RPMI8226 (cell line): ENCODE results near the gene WDR62.

Source experiments
- DNase-seq: peaks from one replicate; pipeline ENCODE4 v3.0.0-alpha.2; 2015

The WDR62 gene

DNA sequence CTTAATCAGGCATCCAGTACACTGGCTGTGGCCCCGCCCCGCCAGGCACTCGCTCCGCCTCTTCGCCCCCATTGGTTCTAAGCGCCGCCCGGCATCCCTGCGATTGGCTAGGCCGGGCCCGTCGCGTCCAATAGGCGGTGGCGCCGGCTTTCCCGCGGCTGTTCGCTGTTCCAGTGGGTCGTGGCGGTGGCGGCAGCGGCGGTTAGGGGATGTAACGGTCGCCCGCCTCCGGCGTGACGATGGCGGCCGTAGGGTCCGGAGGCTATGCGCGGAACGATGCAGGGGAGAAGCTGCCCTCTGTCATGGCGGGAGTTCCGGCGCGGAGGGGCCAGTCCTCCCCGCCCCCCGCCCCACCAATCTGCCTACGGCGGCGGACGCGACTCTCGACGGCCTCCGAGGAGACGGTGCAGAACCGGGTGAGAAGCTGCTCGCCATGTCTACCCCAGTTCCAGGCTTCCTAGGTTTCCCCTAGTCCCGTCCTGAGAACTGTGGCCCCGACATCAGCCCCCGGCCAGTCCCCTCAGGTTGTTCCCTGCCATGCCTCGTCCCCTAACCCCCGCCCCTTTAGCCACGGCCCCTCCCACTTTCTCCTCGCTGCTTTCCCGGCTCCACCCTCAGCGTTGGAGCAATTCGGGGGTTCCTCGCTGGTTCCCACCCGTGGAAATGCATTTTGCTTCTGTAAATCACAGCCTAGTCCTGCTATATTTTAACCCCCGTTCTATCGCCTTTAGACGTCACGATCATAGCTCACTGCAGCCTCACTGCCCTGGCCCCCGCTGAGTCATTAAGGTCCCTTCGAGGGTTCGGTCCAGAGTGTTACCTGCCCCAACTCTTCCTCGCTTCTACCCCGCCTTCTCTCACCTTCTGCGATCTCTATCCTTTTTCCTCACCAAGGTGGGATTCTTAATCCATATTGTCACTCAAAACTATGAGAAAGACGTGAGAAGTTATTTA is at the start of gene WDR62:
WDR62 (plus strand) TSS at position 165 of the 954 bp plus-strand sequence; CDS start at position 240, 75 bp downstream.
- peak; percentile 92 for DNase-seq

DNA sequence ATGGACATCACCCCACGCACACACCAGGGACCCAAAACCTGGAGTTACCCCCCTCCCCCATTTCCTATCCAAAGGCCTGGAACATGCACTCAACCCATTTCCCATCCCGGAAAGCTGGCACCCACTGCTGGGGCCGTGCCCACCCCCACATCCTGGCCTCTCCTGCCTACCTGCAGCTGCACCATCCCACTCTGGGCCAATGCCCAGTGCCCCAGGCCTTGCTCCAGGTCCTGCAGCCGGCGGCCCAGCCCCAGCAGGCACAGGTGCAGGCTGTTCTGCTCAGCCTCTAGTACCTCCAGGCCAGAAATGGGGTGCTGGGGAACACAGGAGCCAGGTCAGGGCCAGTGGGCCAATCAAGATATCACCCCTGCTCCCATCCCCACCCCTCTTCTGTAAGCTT is 47.7 kb upstream of the WDR62 start:
- no peak for DNase-seq

DNA sequence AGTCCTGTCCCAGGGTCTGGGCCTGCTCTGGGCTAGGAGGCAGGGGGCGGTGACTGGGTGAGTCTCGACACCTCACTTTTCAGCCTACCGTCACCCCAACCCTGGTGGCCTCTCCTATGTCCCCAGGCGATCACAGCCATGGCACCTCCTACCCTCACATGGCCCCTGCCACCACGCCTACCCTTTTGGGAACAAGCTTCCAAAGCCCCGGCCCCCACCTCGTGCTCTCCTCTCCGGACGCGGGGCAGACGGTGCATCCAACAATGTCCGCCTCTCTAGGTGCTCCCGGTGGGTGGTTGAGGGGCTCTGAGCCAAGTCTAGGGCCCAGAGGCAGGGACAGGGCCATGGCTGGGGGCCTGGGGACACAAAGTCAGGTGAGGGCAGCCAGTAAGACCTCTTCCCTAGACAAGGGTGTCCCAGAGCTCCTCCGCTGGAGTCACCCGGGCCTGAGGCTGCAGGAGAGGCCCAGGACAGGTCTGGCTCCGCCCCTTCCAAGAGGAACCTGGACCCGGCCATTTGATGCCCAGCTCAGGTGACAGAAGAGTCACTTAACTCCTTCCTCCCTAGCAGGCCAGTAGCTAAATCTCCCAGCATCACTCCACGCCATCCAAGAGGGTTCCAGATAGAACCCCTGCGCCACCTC is 46.2 kb upstream of the WDR62 start, which contains the start of gene SYNE4:
SYNE4 (minus strand) TSS at position 478 of the 643 bp plus-strand sequence; CDS start at position 346, 132 bp downstream.
- DNase-seq, result no peak

DNA sequence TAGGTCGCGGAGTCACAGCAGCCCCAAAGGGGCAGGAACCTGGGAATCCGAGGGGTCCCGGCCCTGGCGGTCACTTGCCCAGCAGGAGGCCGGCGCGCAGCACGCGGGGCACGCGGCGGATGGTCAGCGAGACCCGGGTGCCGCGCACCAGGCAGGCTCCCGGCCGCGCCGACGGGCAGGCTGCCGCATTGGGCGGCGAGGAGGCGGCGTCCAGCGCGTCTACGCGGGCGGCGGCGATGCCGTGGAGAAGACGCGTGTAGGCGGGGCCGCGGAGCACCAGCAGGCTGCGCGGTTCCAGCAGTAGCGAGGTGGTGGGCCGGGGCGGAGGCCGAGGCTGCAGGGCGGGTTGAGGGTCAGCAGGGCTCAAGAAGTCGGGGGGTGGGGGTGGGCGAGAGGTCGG is 45.5 kb upstream of the WDR62 start:
- peak; percentile 63 for DNase-seq

DNA sequence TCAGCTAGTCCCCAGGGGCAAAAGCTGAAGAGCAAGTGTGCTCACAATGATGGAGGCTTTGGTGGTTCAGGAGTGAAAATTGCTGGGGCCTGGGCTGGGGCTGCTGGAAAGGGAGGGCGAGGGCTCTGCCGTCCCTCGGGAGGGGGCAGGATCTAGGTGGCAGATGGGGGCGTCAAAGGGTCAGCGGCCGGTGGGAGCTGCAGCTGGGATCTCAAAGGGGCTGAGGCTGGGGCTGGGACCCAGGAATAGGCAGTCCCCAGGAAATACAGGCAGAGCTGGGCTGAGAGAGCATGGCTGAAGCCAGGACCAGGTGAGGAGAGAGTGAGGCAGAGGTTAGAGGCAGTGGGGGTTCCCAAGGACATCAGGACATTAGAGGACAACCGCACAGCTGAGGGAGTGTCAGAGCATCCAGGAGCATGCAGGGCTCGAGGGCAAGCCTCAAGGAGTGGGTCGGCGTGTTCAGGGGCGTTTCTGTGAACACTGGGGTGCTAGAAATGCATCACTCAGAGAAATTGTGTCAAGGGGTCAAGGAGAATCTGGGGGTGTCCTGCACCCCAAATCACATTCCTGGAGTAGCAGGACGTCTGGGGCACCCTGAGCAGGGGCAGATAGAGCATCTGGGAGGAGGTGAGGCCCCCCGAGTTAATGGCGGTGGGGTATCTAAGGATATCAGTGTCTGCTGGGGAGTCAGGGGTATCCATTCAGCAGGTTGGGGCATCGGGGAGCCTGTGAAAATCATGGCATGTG is 44.9 kb upstream of the WDR62 start:
- DNase-seq, result no peak

DNA sequence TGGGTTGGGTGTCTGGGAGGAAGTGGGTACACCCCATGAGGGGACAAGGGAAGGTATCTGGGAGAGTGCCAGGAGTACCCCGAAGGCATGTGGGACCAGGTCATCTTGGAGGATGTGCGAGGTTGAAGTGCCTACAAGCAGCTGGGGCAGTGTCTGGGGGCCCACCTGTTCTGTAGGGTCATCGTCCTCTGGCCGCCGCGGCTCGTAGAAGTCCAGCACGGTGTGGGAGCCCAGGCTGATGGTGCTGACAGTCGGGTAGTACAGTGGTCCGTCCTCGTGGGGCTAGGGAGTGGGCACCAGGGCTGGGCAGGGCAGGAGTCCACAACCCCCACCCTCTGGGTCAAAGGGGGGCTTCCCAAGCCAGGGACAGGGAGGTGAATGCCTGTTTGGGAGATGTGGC is 44.3 kb upstream of the WDR62 start:
- DNase-seq, result no peak

DNA sequence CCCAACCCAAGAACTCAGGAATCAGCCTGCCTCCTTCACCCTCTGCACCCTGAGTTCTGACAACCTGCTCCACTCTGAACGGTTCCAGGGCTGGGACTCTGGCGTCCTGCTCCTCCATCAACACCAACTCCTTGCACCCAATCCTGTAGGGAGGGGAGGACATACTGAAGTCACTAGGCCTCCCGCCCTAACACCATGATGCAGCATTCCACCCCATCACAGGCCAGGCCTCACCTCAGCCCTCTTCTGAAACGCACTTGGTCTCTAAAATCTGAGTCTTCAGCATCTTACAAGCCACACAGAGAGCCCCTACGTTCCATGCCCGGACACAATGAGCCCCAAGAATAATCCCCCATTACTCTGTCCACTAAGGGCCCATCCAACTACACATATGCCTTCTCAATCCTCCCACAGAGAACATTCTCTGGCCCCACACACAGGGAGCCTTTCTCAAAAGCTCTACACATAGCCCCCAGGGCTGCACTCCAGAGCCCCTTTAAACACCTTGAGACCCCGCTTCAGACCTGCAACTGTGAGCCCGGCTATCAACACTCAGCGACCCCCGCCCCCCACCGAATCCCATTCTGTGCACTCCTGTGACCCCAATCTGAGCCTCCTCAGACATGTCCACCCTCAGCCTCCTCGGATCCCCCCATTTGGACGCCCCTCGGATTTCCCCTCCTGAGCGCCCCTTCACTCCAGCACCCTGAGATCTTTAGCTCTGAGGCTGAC is 41.3 kb upstream of the WDR62 start:
- DNase-seq, result no peak

DNA sequence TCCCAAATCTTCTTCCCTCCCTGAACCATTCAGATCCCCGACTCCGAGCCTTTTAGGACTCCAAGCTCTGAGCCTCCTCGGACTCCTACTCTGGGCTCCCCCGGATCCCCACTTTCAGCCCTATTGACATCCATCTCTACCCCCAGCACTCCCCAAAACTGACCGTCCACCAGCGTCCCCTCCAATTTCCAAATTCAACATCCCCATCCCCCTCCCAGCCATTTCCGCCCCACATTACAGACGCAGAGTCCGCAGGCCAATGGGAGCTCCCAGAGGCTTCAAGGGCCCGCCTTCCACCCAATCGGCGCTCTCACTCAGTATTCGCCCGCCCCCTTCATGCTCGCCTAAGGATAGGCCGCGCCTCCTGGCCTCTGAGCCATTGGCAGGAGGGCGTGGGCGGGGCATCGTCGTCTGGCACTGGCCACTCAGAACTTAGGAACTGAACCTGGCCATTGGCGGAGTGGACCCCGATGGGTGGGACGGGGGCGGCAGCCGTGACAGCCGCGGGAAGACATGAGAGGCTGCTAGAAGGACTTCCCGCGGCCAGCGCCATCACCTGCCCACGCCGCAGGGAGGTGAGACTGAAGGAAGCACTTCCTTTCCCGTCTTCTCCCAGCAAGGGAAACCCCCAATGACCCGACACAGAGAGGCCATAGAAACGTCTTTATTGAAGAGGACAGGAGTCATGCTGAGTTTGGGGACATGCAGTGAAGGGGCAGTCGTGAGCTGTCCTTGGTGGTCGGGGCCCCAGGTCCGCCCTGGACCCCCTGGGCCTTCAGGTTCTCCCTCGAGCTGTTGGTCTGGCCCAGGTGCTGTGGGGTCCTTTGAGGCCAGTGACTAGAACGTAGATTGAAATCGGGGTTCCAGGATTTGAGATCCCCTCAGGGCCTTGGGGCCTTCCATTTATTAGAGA is 40.4 kb upstream of the WDR62 start, which contains the start of gene ALKBH6:
ALKBH6 (minus strand) TSS at position 202 of the 913 bp plus-strand sequence. CDS start 816 bp downstream, outside the sequence.
- DNase-seq, result peak; percentile 97

DNA sequence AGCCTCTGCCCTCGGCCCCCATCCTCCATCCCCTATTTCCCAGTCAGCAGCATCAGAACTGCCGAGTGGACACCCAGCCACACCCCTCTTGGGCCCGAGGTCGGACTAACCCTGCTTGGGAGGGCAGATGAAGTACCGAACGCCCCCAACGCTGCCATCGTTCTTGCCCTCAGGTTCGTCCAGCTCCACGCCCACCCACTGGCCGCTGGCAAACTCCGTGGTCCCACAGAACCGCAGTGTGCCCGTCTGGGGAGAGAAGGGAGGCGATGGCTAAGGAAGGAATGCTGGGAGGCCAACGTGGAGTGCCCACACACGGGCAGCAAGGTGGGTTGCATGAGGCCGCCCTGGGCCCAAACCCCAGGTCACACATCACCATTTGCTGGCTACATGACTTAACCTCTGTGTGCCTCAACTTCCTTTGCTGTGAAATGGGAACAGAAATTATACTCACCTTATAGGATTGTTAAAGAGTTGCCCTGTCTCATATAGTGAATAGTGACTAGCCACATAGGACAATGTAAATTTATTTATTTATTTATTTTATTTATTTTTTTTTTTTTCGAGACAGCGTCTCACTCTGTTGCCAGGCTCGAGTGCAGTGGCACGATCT is 35.5 kb upstream of the WDR62 start:
- DNase-seq, result no peak

DNA sequence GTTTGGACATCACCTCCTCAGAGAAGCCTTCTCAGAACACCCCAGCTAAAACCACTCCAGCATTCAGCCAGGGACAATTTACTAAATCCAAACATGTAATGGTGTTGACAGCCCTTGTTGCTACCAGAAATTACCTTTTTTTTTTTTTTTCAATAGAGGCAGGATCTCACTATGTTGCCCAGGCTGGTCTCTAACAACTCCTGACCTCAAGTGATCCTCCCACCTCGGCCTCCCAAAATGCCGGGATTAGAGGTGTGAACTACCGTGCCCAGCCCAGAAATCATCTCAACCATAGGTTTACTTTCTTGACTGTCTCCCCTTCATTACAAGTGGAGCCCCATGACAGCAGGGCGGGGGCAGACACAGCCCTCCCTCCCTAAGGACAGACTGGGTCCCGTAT is 31.3 kb upstream of the WDR62 start:
- DNase-seq, result no peak

DNA sequence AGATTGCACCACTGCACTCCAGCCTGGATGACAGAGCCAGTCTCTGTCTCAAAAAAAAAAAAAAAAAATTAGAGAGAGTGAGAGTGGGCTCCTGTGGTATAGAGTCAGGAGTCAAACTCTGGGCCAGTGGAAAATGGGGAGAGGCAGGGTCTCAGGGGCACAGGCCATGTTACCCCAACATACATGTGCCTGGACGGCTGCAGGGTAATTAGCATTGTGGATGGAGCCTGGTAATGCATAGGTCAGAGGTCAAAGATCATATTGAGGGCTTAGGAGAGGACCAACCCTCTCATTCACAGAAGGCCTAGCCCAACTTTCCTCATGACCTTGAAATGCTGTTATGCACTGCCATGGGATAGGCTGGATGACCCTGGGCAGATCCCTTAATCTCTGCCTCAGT is 29.2 kb upstream of the WDR62 start:
- DNase-seq, result no peak

DNA sequence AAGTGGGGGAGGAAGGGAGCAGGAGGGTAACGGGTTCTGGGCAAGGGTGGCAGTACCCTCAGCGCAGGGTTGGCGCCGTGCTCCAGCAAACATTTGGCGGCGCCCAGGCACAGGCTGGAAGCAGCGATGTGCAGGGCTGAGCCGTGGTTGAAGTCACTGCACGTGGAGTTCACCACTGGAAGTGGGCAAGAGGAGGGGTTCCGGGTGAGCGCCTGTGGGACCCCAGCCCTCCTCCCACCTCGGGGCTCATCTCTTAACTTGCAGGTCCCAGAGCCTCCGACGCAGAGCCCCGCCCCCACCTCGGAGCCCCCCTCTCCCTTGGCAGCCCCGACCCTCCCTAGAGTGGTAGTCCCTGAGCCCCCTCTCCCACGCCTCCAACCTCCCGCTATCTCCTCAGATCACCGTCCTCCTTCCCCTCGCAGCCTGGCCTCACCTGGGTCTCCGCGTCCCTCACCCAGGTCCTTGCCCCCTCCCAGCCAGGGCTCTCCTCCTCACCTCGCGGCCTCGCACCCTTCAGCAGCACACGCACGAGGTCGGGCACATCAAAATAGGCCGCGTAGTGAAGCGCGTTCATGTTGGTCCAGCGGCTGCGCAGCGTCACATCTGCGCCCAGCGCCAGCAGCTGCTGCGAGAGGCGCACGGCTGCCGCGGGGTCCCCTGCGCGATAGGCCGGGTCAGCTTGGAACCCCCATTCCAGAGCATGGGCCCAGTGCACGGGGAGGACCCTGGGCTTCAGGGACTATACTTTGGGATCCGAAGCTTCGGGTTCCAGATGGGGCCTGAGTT is 28.4 kb upstream of the WDR62 start:
- DNase-seq, result no peak

DNA sequence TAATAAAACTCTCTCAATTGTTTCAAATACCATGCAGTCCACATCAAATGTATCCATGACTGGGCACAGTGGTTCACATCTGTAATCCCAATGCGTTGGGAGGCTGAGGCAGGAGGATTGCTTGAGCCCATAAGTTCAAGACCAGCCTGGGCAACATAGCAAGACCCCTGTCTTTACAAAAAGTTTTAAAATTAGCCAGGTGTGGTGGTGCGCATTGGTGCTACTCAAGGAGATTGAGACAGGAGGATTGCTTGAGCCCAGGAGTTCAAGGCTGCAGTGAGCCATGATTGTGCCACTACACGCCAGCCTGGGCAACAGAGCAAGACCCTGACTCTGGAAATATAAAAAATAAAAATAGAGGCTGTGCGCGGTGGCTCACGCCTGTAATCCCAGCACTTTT is 27.0 kb upstream of the WDR62 start:
- DNase-seq, result no peak

DNA sequence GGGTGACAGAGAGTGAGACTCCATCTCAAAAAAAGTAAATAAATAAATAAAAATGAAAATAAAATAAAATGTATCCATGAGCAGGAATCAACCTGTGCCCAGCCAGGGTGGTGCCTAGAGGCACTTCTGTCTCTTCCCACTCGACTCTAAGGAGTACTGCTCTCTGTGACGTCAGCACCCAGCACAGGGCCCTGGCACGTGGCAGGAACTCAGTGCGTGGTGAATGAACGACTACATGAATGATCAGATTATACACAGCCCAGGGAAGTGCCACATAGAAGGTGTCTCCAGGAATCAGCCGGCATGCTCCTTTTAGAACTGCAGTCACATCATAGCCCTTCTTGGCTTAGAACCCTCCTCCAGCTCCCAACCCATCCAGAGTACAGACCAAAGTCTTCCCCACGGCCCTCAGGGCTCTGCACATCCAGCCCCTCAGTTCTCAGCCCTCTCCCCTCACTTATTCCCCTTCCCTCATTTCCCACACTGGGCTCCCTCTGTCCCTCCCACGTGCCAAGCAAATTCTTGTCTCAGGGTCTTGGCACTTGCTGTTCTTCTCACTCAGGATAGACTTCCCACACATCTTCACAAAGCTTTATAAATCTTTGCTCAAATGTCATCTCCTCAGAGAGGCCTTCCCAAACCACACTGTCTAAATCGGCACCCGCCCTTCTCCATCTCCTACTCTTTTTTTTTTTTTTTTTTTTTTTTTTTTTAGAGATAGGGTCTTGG is 26.2 kb upstream of the WDR62 start:
- DNase-seq, result no peak

DNA sequence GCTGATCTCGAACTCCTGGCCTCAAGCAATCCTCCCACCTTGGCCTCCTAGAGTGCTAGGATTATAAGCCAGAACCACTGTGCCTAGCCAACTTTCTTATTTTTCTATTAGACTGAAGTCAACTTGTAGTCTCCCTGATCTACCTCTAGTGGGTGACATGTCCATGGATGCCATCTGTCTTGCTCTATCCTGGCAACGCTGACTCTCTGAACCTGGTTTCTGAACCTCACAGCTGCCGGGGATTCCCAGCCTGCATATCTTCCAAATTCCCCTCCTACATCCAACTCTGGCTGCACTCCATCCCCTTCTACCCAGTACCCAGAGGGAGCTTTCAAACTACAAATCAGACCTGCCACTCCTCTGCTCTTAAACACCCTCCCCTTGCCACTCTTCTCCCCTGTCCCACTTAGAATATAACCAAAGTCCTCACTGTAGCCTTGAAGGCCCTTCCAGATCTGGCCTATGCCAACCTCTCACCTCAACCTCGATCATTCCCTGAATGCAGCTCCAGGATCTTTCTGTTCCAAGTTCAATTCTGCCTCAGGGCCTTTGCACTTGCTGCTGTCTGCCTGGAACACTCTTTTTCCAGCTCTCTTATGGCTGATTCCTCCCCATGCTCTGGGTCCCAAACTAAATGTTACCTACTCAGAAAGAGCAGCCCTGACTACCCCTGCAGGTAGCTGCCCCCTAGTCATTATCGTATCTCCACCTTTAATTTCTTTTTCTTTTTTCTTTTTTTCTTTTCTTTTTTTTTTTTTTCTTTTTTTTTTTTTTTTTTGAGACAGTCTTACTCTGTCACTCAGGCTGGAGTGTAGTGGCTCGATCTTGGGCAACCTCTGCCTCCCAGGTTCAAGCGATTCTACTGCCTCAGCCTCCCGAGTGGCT is 24.2 kb upstream of the WDR62 start:
- DNase-seq, result peak; percentile 4

DNA sequence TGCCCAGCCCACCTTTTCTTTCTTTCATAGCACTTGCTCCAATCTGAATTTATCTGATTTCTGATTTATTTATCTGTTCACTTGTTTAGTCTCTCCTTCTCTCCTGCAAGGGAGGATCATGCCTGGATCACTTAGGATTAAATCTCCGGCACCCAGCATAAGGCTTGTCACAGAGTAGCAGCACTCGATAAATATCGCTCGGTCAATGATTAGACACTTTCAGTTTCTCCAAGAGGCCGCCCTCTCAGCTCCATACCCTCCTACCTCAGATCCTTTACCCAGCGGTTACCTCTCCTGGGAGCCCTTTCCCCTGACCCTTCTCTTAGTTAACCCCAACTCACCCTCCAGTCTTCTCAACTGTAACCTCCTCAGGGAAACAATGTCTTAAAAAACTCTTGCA is 23.4 kb upstream of the WDR62 start:
- no peak for DNase-seq

DNA sequence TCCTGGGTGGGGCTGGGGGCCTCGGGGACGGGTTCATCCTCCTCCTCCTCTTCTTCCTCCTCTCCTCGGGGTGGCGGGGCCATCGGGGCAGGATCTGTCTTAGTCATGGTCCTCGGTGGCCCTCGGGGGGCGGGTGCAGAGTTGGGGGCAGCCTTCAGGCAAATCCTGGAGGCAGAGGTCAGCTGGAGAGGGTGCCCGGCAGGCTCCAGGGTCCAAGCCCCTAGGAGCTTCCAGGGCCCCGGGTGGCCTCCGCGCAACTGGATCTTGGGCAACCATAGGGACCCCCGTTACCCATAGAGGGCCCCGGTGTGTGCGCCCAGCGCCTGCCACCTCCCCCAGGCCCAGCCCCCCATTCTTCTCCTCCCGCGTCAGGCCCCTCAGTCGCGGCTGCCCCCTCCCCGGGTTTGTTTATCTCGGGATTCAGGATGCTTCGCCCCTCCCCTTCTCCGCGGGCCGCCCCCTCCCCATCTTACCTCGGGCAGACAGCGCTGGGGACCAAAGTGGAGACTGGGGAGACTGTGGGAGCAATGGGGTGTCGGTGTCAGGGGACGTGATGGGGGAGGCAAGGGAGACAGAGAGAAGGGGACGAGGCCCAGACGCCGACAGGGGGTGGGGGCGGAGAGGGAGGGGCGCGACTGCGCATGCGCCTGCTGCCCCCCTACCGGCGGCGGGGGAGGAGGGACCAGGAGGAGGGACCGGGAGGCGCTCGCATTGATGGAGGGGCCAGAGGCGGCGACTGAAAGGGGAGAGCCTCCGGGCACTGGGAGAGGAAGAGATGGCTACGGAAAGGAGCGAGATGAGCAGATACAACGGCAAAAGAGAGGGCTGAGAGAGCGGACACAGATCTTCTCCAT is 22.2 kb upstream of the WDR62 start, which contains the start of gene CLIP3:
CLIP3 (minus strand) TSS at position 623 of the 854 bp plus-strand sequence; CDS start at position 107, 516 bp downstream.
- no peak for DNase-seq
